ENCODE results near the gene SF3B3. TPM values are rescaled to one million over a fixed set of nuclear protein-coding genes. Genes with fewer than 3 reads are reported as not detected.

The SF3B3 gene
- 100 to 1,000 TPM; 394 to 560 TPM for total RNA-seq

DNA sequence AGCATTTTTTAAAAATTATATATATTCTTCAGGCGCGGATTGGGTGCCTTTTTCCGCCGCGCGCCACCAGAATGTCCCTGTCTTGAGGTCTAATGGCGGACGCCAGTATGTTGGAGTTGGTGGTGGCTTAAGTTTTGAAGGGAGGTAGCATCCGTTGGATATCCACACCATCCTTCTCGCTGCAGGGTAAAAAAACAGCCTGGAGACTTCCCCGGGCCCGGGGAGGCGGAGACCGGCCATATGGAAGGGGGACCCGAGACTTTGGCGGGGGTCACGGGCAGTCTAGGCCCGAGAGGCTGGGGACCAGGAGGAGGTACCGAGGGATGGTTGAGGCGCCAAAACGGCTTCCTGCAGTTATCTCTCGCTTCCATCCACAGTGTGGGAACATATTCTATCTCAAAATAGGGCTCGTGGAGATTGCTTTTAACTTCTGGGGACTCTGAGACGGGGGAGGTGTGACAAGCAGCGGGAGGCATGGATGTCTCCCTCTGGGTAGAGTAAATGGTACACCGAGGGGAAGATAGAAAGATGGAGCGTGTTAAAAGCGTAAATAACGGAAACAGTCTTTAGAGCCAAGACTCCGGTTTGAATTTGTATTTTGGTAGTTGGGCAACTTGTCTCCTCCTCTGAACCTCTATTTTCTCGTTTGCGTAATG lies at the start of gene SF3B3:
Gene SF3B3, plus strand, starts transcription at position 74 of the 656 bp plus-strand sequence. CDS start 2,841 bp downstream, outside the sequence.
- H3K36me3 Mint-ChIP-seq: peaks cover 37% of the 10 kb centered on the region
- H3K27me3 Mint-ChIP-seq: no peaks in the 10 kb centered on the region
- ATAC-seq: peak; percentile 69 to 85
- peak within 1 kb of the TSS; percentile 99 for H3K4me3 Mint-ChIP-seq
- H3K9me3 Mint-ChIP-seq: no peaks in the 10 kb centered on the region
- peak; percentile 74 for DNase-seq (ENCODE audit: low spot score)
- peak within 1 kb of the TSS; percentile 99 to 100 for H3K27ac Mint-ChIP-seq
- peaks cover 54% of the 10 kb centered on the region in 2 donors for H3K4me1 Mint-ChIP-seq (ENCODE audit: low read depth in 2 of 2)

DNA sequence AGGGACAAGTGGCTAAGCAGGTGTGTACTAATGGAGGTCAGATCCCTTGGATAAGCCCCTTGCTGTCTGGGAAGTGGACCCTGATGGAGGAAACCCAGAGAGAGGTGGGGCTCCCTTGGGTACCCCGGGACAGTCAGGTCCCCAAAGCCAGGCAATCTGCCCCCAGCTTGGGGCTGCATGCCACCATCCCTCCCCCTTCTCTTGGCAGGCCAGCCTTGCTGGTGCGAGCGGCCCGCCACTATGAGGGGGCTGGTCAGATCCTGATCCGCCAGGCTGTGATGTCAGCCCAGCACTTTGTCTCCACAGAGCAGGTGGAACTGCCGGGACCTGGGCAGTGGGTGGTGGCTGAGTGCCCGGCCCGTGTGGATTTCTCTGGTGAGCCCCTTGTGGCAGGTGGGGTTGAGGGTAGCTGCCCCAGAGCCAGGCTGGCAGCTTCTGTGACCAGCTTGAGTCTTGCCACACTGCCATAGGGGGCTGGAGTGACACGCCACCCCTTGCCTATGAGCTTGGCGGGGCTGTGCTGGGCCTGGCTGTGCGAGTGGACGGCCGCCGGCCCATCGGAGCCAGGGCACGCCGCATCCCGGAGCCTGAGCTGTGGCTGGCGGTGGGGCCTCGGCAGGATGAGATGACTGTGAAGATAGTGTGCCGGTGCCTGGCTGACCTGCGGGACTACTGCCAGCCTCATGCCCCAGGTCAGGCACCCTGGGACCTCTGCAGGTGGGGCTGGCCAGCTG lies 49.1 kb upstream of the SF3B3 start:
- DNase-seq (ENCODE audit: low spot score) (no peak), ATAC-seq (no peak)
- no peaks in the 10 kb centered on the region for H3K27me3 Mint-ChIP-seq
- no peak overlapping the region for H3K4me3 Mint-ChIP-seq
- H3K27ac Mint-ChIP-seq: no peak overlapping the region
- H3K9me3 Mint-ChIP-seq: no peaks in the 10 kb centered on the region
- H3K4me1 Mint-ChIP-seq (ENCODE audit: low read depth in 2 of 2): peaks cover 6 to 9% of the 10 kb centered on the region in 2 donors
- H3K36me3 Mint-ChIP-seq: no peaks in the 10 kb centered on the region

DNA sequence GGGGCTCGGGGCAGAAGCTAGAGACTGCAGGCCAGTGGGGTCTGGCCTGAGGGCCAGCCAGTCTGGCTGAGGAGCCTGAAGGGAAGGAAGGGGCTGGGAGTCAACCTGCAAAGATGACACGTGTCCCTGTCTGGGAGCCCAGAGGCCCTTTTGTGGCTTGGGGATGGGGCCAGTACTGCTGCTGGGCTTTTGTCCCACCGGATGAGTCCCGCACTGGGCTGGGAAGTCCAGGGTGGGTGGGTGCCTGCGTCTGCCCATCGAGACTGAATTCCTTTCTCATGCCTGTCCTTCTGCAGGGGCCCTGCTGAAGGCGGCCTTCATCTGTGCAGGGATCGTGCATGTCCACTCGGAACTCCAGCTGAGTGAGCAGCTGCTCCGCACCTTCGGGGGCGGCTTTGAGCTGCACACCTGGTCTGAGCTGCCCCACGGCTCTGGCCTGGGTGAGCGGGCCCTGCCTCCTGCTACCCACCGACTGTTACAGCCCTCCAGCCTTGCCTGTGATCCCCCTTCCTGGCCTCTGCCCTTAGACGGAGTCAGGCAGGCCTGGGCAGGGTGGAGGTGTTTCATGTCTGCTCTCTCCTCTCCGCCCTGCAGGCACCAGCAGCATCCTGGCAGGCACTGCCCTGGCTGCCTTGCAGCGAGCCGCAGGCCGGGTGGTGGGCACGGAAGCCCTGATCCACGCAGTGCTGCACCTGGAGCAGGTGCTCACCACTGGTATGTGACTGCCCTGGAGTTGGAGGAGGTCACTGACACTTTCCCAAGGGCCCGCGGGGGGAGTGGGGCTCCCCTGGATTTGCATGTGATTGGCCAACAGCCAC lies 48.4 kb upstream of the SF3B3 start:
- Mint-ChIP-seq H3K27ac (no peak overlapping the region), H3K4me3 (no peak overlapping the region), H3K36me3 (no peaks in the 10 kb centered on the region), H3K4me1 (ENCODE audit: low read depth in 2 of 2) (peaks cover 6 to 9% of the 10 kb centered on the region in 2 donors), H3K9me3 (no peaks in the 10 kb centered on the region), H3K27me3 (no peaks in the 10 kb centered on the region)
- DNase-seq (ENCODE audit: low spot score) (no peak), ATAC-seq (no peak)

DNA sequence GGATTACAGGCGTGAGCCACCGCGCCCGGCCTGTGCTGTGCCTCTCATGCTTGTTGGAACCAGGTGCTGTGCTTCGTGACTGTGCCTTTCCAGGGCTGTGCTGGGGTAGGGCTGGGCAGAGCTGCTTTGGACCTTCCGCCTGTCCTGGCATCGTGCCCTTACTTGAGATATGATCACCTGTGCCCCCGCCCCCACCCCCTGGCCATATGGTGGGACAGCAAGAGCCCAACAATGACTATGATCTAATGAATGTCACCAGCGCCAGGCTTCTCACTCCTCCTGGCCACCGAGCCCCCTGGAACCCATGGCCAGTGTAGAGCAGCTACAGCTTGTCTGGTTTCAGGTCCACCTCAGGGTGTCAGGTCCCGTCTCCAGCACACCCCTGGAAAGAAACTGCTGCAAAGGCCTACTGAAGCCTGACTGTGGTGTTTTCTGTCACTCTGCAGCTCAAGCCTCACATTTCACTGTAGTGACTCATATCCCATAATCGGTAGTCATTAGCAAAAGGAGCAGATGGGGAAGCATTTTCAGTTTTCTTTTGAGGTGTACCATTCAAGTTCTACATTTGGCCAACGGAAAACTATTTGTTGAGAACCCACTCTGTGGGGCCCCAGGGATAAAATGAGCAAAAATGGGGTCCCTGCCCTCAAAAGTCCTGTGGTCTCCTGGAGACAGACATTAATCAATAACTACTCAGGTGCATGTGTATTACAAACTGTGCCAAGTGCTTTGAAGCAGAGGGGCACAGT lies 47.2 kb upstream of the SF3B3 start:
- no peak for DNase-seq (ENCODE audit: low spot score)
- peak overlapping the region; percentile 65 for H3K4me3 Mint-ChIP-seq
- no peaks in the 10 kb centered on the region for H3K9me3 Mint-ChIP-seq
- H3K27me3 Mint-ChIP-seq: no peaks in the 10 kb centered on the region
- peak; percentile 61 to 92 for ATAC-seq
- no peaks in the 10 kb centered on the region for H3K36me3 Mint-ChIP-seq
- peak overlapping the region; percentile 78 to 86 for H3K27ac Mint-ChIP-seq
- H3K4me1 Mint-ChIP-seq (ENCODE audit: low read depth in 2 of 2): peaks cover 3 to 9% of the 10 kb centered on the region in 2 donors

DNA sequence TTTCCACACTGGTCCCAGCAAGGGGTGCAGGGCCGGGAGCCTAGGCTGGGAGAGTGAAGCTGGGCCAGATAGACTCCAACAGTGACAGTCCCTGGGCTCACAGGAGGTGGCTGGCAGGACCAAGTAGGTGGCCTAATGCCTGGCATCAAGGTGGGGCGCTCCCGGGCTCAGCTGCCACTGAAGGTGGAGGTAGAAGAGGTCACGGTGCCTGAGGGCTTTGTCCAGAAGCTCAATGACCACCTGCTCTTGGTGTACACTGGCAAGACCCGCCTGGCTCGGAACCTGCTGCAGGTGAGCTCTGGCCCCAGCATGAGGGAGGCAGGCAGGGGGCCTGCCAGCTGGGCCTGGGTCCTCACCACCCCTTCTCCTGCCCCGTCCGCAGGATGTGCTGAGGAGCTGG lies 45.4 kb upstream of the SF3B3 start:
- no peaks in the 10 kb centered on the region for H3K36me3 Mint-ChIP-seq
- DNase-seq (ENCODE audit: low spot score) (no peak), ATAC-seq (no peak)
- H3K27me3 Mint-ChIP-seq: no peaks in the 10 kb centered on the region
- no peaks in the 10 kb centered on the region for H3K9me3 Mint-ChIP-seq
- H3K4me1 Mint-ChIP-seq (ENCODE audit: low read depth in 2 of 2): peaks cover 3 to 9% of the 10 kb centered on the region in 2 donors
- no peak overlapping the region for H3K4me3 Mint-ChIP-seq
- H3K27ac Mint-ChIP-seq: peak overlapping the region in 1 of 2 donors; percentile 86

DNA sequence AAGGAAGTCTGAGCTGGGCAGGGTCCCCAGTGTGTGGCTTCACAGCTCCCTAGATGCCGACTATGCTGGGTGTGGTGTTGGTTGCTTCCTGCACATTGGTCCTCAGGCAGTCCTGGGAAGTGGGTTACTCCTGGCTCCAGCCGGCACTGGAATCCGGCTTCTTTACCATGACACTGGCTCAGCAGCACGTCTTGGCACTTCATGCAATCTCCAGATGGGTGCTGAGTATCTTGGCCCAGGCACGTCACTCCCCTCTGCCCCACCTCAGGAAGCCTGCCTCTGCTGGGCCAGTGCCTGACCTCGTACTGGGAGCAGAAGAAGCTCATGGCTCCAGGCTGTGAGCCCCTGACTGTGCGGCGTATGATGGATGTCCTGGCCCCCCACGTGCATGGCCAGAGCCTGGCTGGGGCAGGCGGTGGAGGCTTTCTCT lies 44.7 kb upstream of the SF3B3 start:
- no peak for ATAC-seq
- H3K4me1 Mint-ChIP-seq (ENCODE audit: low read depth in 2 of 2): peaks cover 3 to 9% of the 10 kb centered on the region in 2 donors

DNA sequence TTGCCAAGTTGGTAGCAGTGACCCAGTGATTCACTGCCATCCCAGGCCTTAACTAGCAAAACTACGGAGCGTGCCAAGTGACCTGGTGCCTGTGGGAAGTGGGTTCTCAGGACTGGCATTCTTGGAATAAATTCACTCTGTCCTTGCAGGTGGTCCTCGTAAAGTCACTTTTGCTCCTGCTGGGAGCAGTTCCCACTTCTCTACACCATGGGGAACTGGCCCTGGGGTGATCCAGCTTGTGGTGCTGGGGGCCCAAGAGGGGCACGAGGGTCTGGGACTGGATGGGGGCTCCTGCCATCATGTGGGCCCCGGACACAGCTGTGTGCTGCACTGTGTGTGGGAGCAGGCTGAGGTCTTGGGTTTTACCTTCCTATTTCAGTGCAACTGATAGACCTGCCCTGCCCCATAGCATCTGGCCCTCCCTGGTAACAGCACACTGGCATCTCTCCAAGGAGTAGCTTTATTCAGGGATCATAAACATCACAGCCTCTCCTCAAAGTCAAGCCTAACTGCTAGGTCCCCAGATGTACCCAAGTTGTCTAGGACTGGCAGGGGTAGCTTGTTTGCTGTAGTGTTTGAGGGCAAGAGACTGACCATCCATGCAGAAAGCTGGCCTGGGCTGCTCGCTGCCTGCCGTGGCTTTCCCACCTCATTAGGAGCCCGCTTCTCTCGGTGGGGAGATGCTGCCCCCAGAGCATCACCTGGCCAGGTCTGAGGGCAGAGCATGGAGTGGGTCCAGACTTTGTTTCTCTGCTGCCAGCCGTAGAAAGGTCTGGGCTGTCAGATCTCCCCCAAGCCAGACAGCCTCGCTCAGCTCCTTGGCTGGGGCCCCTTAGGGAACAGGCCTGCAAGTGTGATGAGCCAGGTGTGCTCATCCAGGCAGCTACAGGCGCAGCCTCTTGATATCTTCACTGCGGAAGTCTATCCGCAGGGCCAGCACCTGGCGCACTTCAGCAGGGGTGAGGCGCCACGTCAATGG lies 43.2 kb upstream of the SF3B3 start:
- Mint-ChIP-seq H3K27ac (no peak overlapping the region), H3K9me3 (no peaks in the 10 kb centered on the region), H3K36me3 (no peaks in the 10 kb centered on the region), H3K4me3 (no peak overlapping the region), H3K27me3 (no peaks in the 10 kb centered on the region), H3K4me1 (ENCODE audit: low read depth in 2 of 2) (peaks cover 3 to 9% of the 10 kb centered on the region in 2 donors)
- no peak for ATAC-seq
- DNase-seq (ENCODE audit: low spot score): no peak

More for the DNA sequence above, 44.7 kb upstream of the SF3B3 start:
- H3K27me3 Mint-ChIP-seq: no peaks in the 10 kb centered on the region
- no peaks in the 10 kb centered on the region for H3K9me3 Mint-ChIP-seq
- peak overlapping the region in 1 of 2 donors; percentile 86 for H3K27ac Mint-ChIP-seq
- no peaks in the 10 kb centered on the region for H3K36me3 Mint-ChIP-seq
- no peak overlapping the region for H3K4me3 Mint-ChIP-seq
- no peak for DNase-seq (ENCODE audit: low spot score)

DNA sequence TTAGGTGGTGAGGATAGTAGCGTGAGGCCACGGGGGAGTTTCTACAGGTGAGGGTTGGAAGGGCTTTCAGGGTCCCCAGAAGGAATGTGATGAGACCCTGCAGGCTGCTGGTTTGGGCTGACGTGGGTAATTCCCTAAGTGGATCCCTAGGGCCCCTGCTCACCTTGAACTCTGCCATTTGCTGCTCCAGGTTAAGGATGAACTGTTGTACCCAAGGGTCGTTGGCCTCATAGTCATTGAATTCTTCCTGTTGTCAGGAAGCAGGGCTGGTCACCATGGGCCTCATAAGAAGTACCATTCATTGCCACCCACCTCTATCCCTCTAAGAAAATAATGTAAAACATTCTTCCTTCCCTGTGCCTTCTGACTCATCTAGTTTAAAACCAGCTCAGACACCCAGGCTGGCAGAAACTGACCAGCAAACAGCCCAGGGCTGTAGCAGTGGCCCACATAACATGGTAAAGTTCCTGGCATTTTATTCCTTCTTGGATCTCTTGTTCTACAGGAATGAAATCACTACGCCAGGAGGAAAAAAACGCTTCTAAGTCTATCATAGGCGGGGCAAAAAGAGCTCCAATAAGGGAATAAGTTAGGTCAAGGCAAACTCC lies 41.6 kb upstream of the SF3B3 start:
- no peak for DNase-seq (ENCODE audit: low spot score)
- Mint-ChIP-seq H3K27ac (peak overlapping the region; percentile 43 to 60), H3K9me3 (no peaks in the 10 kb centered on the region), H3K4me1 (ENCODE audit: low read depth in 2 of 2) (peaks cover 0 to 3% of the 10 kb centered on the region in 2 donors), H3K27me3 (no peaks in the 10 kb centered on the region), H3K4me3 (no peak overlapping the region), H3K36me3 (no peaks in the 10 kb centered on the region)
- ATAC-seq: no peak

DNA sequence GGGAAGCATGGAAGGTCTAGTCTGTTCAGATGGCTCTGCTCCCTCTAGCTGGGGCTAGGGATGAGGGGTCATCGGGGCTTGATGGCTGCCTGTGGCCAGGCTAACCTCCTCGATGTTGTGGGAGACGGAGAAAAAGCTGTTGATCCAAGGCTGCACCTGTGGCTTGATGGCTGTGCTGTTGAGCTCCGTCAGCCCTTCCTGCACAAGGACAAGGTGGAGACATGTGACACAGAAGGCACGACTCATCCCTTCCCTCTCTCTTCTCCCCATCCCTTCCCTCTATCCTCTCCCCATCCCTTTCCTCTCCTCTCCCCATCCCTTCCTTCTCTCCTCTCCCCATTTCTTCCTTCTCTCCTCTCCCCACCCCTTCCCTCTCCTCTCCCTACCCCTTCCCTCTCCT lies 41.0 kb upstream of the SF3B3 start:
- Mint-ChIP-seq H3K4me1 (ENCODE audit: low read depth in 2 of 2) (peaks cover 0 to 3% of the 10 kb centered on the region in 2 donors), H3K9me3 (no peaks in the 10 kb centered on the region), H3K27me3 (no peaks in the 10 kb centered on the region), H3K27ac (peak overlapping the region; percentile 43 to 60), H3K4me3 (no peak overlapping the region), H3K36me3 (no peaks in the 10 kb centered on the region)
- no peak for ATAC-seq
- DNase-seq (ENCODE audit: low spot score): no peak

DNA sequence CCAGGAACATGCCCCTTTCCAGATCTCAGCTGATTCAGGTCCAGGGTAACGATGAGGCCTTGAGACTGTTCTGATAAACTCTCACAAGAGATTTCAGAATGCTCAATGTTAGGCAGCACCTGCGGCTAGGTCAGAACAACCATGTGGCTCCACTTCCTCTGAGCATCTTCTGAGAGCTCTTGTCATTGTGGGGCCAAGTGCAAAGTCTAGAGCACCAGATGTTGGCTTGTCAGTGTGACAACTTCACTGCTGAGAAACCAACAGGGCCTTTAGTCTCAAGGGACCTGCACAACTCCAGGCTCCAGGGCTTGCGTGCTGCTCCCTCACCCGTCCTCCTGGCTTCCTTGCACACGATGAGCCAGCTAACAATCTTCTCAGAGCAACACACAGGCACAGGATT lies 40.2 kb upstream of the SF3B3 start:
- Mint-ChIP-seq H3K27me3 (no peaks in the 10 kb centered on the region), H3K36me3 (no peaks in the 10 kb centered on the region), H3K4me3 (no peak overlapping the region), H3K9me3 (no peaks in the 10 kb centered on the region), H3K4me1 (ENCODE audit: low read depth in 2 of 2) (peaks cover 0 to 3% of the 10 kb centered on the region in 2 donors), H3K27ac (peak overlapping the region in 1 of 2 donors; percentile 60)
- DNase-seq (ENCODE audit: low spot score) (no peak), ATAC-seq (no peak)

DNA sequence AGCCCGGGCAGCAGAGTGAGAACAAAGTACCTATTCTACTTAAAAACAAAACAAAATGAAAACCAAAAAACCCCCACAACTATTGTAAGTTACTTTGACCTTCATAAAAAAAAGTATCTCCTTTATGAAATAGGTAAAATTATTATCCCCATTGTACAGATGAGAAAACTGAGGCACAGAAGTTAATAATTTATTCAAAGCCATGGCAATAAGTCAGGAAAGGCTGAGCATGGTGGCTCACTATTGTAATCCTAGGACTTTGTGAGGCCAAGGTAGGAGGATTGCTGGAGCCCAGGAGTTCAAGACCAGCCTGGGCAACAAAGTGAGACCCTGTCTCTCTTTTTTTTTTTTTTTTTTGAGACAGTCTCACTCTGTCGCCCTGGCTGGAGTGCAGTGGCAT lies 38.7 kb upstream of the SF3B3 start:
- H3K36me3 Mint-ChIP-seq: no peaks in the 10 kb centered on the region
- ATAC-seq (no peak), DNase-seq (ENCODE audit: low spot score) (no peak)
- no peaks in the 10 kb centered on the region for H3K27me3 Mint-ChIP-seq
- H3K9me3 Mint-ChIP-seq: no peaks in the 10 kb centered on the region
- H3K27ac Mint-ChIP-seq: no peak overlapping the region
- H3K4me3 Mint-ChIP-seq: no peak overlapping the region
- no peaks in the 10 kb centered on the region for H3K4me1 Mint-ChIP-seq (ENCODE audit: low read depth in 2 of 2)

DNA sequence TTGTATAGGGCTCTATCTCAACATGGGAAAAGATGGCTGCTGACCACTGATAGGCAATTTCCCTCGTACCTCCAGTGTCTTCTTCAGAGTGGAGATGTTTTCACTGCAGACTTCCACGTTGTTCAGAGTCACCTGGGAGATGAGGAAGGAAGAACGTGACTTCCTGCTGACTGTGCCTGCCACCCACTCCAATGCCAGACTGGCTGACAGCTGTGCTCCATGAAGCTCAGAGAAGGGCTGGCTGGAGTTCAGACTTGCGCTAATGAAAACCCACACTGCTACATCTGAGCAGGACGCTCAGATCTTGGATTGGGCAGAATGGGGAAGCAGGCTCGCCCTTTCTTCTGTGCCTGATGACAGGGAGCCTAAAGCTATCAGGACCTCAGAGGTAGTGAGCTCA lies 33.4 kb upstream of the SF3B3 start:
- DNase-seq (ENCODE audit: low spot score): no peak
- ATAC-seq: no peak
- no peaks in the 10 kb centered on the region for H3K9me3 Mint-ChIP-seq
- no peak overlapping the region for H3K27ac Mint-ChIP-seq
- no peaks in the 10 kb centered on the region for H3K4me1 Mint-ChIP-seq (ENCODE audit: low read depth in 2 of 2)
- peaks cover 4% of the 10 kb centered on the region for H3K36me3 Mint-ChIP-seq
- H3K27me3 Mint-ChIP-seq: no peaks in the 10 kb centered on the region
- H3K4me3 Mint-ChIP-seq: no peak overlapping the region

All from natural killer cell treated with Interleukin-12 subunit alpha and Interleukin-12 subunit beta and Interleukin-15 and Interleukin-18, amount 100 ng/mL, for 72 hours (primary cell).